Adipose tissue (tissue), 3 donors: Measurements from ENCODE around the gene GALNT2. TPM values are rescaled to one million over a fixed set of nuclear protein-coding genes. Genes with fewer than 3 reads are reported as not detected.

Source experiments
- H3K27ac ChIP-seq: one replicate; pipeline ENCODE4 v1.5.1; 2013; ENCODE audit warnings: low read depth, low read length
- WGBS, 3 donors: extraction: QIAGEN DNeasy Blood & Tissue Kit; methylation state at CpG; one replicate each; pipeline ENCODE4 v1.1.7; 2013; 5-methylcytosine and 5-hydroxymethylcytosine counted together
- polyA plus RNA-seq, 3 donors: library from polyadenylated mRNA; stranded (reverse); fragments of 200-250 nt; gene quantifications; one replicate each; pipeline ENCODE4 v1.2.3, GENCODE V29; 2013
- donor health status: healthy with polysubstance abuse.
- donor health status: Bipolar disorder and iron deficiency.
- donor health status: healthy.

GALNT2 gene
- polyA plus RNA-seq, 3 donors = 29.1 to 64.5 (median 37.8) TPM

DNA sequence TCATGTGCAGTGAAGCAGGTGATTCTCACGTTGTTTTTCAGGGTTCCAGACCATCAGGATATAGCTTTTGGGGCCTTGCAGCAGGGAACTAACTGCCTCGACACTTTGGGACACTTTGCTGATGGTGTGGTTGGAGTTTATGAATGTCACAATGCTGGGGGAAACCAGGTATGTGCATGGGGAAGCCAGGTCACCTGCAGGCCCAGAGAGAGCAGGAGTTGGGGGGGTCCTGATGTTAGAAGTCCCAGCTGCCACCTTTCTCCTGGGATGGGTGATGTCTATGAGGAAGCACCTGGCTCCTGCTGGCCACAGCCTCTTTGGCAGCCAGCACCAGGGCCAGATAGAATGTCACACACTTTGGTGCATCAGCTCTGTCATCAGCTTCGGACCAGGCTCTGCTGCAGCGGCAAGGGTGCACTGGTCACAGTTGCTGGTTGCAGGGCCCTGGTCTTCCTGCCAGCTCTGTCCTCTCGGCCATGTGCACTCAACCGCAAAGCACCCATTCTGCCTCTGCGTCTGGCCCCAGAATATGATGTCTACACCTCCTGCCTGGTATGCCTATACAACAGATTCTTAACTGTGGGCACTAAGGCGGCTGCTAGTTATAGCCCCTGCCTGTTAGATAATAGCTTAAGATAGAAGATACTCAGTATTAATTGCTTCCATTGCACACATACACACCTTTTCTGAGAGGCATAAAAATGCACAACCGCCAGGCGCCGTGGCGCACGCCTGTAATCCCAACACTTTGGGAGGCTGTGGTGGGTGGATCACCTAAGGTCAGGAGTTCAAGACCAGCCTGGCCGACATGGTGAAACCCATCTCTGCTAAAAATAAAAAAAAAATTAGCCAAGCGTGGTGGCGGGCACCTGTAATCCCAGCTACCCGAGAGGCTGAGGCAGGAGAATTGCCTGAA is 198.4 kb downstream of the GALNT2 start:
- no peak overlapping the region for H3K27ac ChIP-seq
- 94 to 97% (median 95%) methylated on average over 17 of the region's 17 CpGs for WGBS, 3 donors

DNA sequence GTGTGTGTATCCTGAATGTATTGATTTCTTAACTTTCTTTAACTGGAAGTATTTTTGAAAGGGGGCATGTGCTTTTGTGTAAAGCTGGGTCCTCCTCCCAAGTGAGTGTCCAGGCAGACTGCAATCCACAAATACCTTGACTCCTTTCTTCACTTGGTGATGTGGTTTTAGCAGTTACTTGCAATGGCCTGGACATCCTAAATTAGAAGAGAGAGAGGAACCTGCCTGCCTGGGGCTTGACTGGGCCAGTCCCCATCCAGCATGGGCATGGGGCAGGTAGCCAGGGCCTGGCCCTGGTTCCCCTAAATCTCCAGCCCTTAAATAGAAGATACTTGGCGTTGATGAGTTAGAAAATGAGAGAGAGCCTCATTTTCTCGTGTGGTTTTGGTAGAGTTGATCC is 199.4 kb downstream of the GALNT2 start:
- 22 to 34% (median 30%) methylated on average over 2 of the region's 2 CpGs for WGBS, 3 donors
- no peak overlapping the region for H3K27ac ChIP-seq

DNA sequence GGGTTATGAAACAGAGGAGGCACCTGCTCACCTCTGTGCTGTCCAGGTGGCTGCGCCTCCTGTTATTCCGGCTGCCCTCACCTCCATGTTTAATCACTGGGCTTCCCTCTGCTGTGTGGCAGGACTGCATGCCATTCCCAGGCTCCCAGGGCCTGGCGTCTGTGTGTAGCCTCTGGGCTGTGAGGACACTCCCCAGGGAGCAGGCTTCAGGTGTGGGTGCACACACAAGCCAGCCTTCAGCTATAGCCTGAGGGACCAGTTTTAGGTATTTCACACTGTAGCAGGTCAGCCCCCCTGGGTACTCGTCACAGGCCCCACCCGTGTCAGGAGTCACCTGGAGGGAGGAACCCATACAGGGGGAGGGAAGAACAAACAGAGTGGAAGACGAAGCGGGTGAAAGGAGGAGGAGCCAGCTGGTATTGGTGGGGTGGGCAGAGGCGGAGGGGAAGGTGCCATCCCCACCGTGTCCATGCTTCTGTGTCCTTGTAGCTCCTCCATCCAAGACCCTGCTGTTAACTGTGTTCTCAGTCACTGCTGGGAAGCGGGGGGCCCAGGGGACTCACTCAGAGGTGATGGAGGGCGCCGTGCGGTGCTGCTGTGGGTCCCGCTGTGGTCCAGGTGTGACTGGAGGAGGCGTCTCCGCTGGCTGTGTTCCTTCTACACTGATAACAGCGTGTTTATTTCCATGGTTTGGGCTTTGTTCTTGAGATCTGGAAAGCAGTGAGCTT is 200.5 kb downstream of the GALNT2 start:
- no peak overlapping the region for H3K27ac ChIP-seq
- 58 to 95% (median 92%) methylated on average over 17 of the region's 17 CpGs for WGBS, 3 donors

DNA sequence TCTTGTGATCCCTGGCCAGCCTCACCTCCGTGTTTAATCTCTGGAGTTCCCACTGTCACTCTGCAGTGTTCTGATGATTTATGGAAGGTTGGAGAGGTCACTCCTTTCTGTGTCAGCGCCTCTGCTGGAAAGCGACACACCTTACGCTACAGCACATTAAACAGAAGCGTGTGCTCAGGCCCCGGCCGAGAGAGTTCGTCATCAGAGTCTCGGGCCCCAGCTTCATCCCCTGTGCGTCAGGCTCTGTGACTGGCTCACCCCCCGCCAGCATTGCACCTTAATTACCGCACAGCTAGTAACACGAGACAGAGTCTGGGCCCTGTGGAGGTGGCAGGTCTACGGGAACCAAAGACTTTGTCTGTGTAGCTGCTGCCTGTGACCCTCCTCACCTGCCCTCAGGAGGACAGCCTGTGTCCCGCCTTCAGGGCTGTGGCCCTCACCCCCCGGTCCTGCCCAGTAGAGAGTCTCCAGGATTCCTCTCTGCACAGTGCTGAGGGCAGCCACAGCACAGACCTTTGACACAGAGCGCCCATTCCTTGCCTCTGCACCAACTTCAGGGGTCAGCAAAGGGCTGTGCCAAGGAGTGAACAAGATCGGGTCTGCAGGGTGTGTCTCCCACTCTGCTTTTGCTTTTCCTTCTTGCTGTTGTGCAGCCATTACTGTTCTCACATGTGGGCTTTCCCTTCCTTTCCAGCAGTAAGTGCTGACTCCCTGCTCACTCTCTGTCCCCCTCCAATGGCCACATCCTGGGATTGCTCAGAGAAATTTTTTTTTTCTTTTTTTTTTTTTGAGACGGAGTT is 201.5 kb downstream of the GALNT2 start:
- no peak overlapping the region for H3K27ac ChIP-seq
- WGBS, 3 donors = 67 to 83% (median 83%) methylated on average over 19 of the region's 19 CpGs

DNA sequence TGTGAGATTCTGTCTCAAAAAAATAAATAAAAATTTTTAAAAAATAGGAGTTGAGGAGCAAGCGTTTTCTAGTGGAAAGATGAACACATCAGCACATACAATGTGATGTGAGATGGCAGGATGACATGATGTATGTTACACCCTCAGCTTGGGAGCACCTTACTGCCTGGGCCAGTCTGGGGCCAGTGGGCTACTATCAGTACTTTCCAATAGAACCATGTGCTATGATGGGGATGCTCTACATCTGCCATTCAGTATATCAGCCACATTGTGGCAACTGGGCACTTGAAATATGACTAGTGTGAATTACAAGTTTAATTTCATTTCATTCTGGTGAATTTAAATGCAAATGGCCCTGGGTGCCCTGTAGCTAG is 203.1 kb downstream of the GALNT2 start:
- 86 to 91% (median 89%) methylated on average over 1 of the region's 1 CpG for WGBS, 3 donors
- no peak overlapping the region for H3K27ac ChIP-seq

DNA sequence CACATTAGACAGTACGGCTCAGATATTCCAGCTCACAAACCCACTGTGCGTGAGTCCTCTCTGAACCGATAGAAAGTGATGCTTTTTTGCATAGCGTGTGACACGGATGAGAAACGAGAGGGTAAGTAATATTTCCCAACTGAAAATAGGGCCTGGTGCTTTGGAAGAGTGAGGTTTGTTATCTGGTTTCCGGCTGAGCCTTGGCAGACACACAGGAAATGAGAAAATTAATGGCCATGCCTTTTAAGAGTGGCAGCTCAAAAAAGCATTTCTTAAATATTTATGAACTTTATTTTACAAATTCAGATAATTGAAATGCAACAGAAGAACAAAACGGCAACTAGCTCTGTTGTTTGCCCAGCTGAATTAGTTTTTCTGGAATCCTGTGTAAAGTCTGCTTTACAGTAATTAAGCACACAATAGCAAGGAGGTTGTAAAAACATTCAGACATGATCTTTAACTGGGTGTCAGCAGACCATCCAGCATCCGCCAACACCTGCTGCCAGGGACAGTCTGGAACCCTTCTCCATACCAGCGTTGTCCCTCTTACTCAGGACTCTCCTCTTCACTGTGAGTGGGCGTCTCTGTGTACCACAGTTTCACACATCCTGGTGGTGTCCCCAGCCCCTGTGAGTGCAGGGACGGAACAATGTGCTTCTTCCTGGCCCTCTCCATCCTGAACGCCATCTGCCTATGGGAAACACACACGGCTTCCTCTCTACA is 203.7 kb downstream of the GALNT2 start:
- no peak overlapping the region for H3K27ac ChIP-seq
- 27 to 44% (median 28%) methylated on average over 14 of the region's 14 CpGs for WGBS, 3 donors

DNA sequence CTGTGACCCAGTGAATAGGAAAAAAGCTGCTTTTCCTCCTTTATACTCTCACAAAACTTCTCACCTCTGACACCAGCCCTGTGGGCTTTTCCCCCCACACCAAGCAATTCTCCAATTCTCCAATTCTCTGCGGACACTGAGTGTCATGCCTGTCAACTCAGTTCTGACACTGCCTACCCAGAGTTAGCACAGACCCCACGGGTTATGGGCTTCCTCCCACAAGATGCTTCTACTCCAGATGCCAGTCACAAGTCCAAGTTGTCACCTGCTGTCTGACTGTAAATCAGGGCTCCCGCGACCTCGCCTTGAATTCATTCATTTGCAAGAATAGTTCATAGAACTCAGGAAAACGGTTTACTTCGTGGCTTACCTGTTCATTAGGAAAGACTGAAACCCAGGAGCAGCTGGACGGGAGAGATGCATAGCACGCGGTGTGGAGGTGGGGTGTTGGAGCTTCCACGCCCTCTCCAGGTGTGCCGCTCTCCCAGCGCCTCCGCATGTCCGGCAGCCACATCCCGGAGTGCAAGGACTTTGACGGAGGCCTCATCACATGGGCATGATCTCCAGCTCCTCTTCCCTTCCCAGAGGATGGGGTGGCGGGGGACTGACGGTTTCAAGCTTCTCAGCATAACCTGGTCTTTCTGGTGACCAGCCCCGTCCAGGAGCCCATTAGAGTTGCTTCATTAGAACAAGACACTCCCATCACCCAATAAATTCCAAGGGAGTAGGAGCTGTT is 204.4 kb downstream of the GALNT2 start:
- H3K27ac ChIP-seq = no peak overlapping the region
- 82 to 90% (median 85%) methylated on average over 20 of the region's 20 CpGs for WGBS, 3 donors

DNA sequence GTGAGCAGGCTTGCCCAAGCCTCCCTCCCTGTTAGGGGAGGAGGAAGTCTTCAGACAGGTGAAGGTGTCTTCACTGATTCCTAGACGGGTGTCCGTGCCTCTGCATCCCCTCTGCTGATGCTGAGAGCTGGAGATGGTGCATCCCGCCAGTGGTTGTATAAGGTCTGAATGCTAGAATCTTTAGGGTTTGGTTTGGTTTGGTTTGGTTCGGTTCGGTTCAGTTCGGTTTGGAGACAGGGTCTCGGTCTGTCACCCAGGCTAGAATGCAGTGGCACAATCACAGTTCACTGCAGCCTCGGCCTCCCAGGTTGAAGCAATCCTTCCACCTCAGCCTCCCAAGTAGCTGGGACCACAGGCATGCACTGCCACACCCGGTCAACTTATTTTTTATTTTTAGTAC is 205.5 kb downstream of the GALNT2 start:
- 86 to 96% (median 94%) methylated on average over 9 of the region's 9 CpGs for WGBS, 3 donors
- no peak overlapping the region for H3K27ac ChIP-seq

DNA sequence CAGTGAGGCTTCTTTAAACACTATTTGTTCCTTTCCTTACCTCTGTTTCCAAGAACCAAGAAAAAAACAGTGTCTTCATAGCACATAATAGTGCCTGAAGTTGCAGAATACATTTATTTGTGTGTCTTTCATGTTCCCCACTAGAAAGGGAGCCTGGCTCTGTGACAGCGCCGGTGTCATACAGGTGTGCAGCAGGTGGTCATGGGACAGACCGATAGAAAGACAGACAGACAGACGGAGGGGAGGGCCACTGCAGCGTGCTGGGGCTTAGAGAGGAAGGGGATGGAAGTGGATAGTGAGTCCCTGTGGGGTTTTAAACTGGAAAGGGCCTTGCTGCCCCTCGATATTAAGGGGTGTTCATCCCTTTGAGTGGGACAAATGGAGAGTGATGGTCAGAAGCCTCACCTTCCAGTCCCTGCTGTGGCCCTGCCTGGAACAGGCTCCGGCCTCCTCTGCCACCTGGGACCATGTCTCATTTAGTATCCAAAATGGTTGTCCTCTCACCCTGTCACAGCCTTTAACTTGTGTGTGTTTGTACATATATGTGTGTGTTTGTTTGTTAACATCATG is 206.2 kb downstream of the GALNT2 start:
- H3K27ac ChIP-seq = no peak overlapping the region
- WGBS, 3 donors = 73 to 82% (median 79%) methylated on average over 7 of the region's 7 CpGs

DNA sequence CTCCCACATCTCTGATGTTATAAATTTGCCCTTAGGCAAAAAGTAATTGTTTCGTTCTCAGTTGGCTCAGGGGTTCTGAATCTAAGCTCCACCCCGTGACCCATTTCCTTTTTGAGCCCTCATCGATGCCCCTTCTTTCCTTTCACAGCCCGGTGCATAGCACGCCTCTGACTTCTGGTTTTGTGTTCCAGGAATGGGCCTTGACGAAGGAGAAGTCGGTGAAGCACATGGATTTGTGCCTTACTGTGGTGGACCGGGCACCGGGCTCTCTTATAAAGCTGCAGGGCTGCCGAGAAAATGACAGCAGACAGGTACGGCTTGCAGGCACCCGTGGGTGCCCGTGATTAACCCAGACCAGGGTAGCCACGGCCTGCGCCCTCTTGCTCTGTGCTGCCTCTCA is 207.2 kb downstream of the GALNT2 start:
- 53 to 71% (median 59%) methylated on average over 15 of the region's 15 CpGs for WGBS, 3 donors
- no peak overlapping the region for H3K27ac ChIP-seq

DNA sequence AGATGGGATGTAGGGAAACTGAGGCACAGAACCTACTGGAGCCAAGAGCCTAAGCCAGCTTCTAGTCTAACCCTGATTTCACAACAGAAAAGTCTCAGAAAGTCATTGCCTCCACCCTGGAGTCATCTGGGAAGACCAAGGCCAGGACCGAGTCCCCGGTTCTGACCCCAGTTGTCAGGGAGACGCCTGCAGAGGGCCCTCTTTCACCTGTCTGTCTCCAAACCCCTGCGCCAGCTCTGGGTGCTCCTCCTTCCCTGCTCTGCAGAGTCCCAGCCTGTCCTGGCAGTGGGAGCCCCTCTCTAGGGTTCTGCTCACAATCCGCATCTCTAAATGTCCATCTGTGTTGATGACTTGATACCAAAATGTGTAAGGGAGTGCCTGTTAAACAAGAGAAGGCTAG is 209.4 kb downstream of the GALNT2 start:
- WGBS, 3 donors = 92 to 98% (median 96%) methylated on average over 5 of the region's 5 CpGs
- H3K27ac ChIP-seq = no peak overlapping the region

DNA sequence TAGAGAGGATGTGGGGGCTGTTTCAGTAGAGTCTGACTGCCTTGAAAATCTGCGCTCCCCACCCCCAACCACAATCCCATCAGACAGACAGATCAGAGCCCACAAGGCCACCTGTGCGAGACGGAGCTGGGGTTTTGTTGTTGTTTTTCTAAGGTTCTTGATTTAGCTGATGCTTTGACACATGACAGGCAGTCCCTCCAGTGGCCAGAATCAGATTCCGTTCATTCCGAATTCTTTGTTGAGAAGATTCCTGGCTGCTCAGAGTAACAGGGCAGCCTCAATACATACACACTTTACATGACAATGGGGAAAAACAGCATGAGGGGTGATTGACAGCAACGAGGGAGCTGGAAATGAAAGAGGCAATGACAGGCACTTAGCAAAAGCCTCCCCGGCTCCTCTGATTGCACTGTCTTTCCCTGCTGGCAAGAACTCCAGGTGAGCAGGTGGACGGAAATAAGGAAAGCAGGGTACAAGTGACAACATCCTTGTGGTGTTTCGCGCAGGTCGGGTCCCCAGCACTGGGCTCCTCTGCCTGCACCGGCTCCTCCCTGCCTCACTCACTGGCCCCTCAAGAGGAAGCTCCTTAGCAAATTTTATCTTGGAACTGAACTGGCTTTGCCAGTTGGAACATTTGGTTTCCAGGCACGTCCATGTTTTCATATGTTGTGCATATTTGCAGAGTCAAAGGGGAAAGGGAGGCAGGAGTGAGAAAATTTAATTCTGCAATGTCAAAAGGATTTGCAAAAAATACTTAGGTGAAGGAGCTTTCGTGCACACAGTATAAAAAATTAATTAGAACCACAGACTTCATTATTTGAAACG is 210.4 kb downstream of the GALNT2 start:
- 42 to 57% (median 53%) methylated on average over 15 of the region's 15 CpGs for WGBS, 3 donors
- no peak overlapping the region for H3K27ac ChIP-seq

DNA sequence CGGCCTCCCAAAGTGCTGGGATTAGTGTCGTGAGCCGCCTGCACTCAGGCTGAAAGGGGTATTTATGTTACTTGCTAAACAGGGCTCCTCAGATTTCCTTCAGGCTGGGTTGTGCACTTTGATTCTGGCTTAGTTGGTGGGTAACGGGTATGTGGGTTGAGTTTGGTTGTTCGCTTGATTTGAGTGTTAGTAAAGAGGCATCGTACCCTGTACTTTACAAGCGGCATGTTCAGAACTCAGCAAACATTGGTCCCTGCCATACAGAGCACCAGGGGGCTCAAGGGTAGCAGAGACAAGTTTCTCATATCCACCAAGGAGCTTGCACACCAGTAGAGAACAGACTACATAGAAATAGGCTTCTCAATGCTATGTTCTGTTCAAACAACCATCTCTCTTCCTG is 211.3 kb downstream of the GALNT2 start:
- WGBS, 3 donors = 94 to 98% (median 98%) methylated on average over 7 of the region's 7 CpGs
- no peak overlapping the region for H3K27ac ChIP-seq

DNA sequence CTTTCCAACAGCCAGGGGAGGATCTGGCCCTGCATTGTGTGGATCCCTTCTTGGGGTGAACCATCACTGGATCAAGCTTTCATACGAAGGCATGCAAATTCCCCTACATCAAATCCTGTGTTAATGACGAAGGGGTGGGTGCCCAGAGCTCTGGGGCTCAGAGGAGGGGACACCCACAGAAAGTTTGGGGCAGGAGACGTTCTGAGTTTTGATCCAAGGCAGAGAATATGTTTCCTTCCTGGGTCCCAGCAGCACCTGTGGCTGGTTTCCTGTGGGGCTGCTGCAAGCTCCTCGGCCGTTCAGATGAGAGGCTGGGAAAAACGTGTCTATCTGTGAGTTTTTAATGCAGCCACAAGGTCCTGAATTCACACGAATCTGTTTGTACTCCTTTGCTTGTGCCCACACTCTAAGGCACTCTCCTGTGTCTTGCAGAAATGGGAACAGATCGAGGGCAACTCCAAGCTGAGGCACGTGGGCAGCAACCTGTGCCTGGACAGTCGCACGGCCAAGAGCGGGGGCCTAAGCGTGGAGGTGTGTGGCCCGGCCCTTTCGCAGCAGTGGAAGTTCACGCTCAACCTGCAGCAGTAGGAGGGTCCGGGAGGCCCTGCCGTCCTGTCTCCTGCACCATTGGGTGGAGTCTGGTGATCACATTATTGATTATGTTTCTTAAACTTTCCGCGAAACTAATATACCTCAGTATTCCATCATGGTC is 212.0 kb downstream of the GALNT2 start:
- H3K27ac ChIP-seq = no peak overlapping the region
- WGBS, 3 donors = 78 to 82% (median 80%) methylated on average over 20 of the region's 20 CpGs

DNA sequence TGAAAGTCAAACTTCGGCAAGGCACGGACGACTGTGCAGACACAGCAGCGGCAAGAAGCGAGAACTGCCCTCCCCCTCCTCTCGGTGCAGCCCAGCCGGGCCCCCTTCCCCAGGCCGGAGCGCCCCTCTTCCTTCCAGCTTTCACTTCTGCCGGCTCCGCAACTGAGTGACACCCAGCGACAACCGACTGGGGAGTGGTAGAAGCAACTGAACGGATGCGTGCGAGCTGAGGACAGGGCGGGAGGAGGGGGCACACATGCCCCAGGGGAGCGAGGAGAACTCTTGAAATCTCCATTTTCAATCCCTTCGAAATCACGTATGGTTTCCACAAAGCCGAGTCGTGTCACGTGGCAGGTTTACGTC is 212.5 kb downstream of the GALNT2 start:
- WGBS, 3 donors = 87 to 90% (median 89%) methylated on average over 23 to 24 of the region's 24 CpGs
- no peak overlapping the region for H3K27ac ChIP-seq
